Loucy (cell line): ENCODE measurements around the gene AHI1.

Experiments
- CTCF ChIP-seq: fragments of 200-600 bp; sonication (generic); conservative IDR thresholded peaks from 2 replicates; pipeline ENCODE4 v1.5.1; 2014; ENCODE audit warnings: mild to moderate bottlenecking, antibody characterized with exemption, low read length
- EZH2phosphoT487 ChIP-seq: fragments of 200-600 bp; IDR thresholded peaks from 2 replicates; pipeline ENCODE4 v1.6.1; 2018; ENCODE audit warnings: antibody characterized with exemption, mild to moderate bottlenecking, moderate library complexity, borderline replicate concordance

- TF ChIP-seq CTCF (no peak), EZH2phosphoT487 (no peak)
Observed at GRCh38 chr6:135331002-135331401, 166.5 kb downstream of the AHI1 start.
